IPS-15b (cell line): ENCODE measurements around the gene CEP78.

ENCODE experiments used
- H3K27me3 ChIP-seq: one replicate; pipeline ENCODE4 v1.6.1; 2013; ENCODE audit warnings: low read length; ENCODE audit not compliant: control insufficient read depth, insufficient read depth
- H3K36me3 ChIP-seq: one replicate; pipeline ENCODE4 v1.6.1; 2013; ENCODE audit warnings: low read length; ENCODE audit not compliant: control insufficient read depth, insufficient read depth
- H3K4me1 ChIP-seq: one replicate; pipeline ENCODE4 v1.6.1; 2013; ENCODE audit warnings: mild to moderate bottlenecking, low read length; ENCODE audit not compliant: control insufficient read depth, insufficient read depth
- H3K4me3 ChIP-seq: one replicate; pipeline ENCODE4 v1.5.1; 2013; ENCODE audit warnings: low read depth, low read length
- H3K9ac ChIP-seq: one replicate; pipeline ENCODE4 v1.6.1; 2013; ENCODE audit warnings: low read depth, mild to moderate bottlenecking, low read length
- H3K9me3 ChIP-seq: one replicate; pipeline ENCODE4 v1.6.1; 2013; ENCODE audit warnings: mild to moderate bottlenecking, low read length; ENCODE audit not compliant: control insufficient read depth, insufficient read depth

Gene CEP78

GRCh38 chr9:78300209-78300608, 64.3 kb downstream of the CEP78 start:
- no peak overlapping the region for H3K9ac ChIP-seq
- peaks cover 22% of the 10 kb centered on the region for H3K36me3 ChIP-seq
- no peak overlapping the region for H3K4me3 ChIP-seq
- no peaks in the 10 kb centered on the region for H3K9me3 ChIP-seq
- peaks cover 4% of the 10 kb centered on the region for H3K27me3 ChIP-seq
- peaks cover 7% of the 10 kb centered on the region for H3K4me1 ChIP-seq

DNA sequence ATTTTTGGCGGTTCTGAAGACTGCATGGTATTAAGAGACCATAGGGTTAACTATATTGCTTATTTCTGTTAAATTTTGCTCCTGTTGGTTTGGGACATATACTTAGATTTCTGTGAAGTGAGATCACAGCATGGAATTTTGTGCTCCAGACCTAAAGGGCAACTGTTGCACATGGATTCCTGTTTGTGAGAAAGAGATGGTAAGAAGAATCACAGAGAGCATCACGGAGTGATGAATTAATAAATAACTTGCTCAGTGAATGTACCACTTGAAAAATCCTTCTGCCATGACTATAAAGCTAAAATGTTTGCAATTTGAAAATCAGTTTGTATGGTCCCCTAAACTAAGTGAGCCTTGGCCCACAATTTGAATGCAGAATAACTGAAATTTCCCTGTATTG, 65.6 kb downstream of the CEP78 start:
- Histone ChIP-seq H3K36me3 (peaks cover 34% of the 10 kb centered on the region), H3K27me3 (no peaks in the 10 kb centered on the region), H3K4me1 (no peaks in the 10 kb centered on the region), H3K4me3 (no peak overlapping the region), H3K9ac (no peak overlapping the region), H3K9me3 (no peaks in the 10 kb centered on the region)

DNA sequence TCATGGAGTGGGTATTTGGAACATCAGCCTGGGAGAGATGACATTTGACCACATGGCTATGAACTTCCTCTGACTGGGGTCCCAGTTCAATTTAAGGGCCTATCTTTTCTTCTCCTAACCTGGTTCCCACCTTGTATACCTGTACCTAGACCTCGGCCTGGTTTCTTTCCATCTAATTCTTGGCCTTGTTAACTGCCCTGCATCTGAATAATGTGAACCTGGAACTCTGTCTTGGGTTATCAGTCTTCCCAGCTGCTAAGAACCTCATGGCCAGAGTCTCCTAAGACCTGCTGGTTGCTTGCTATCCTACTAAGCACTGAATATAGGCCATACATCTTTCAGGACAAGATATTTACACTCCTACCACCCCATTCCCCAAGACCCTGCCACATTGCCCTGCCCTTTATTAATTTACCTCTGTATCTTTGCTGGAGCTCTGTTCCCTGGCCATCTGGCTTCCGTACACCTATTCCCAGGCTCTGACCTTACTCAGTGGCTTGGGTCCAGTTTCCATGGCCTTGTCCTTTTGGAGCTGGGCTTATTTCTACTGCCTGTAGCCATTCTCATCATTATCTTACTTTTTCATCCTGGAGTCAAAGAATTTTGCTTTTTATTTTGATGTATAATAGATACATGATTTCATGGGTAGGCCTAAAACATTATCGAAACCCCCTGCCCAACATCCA, 67.6 kb downstream of the CEP78 start:
- no peaks in the 10 kb centered on the region for H3K4me1 ChIP-seq
- H3K9me3 ChIP-seq: no peaks in the 10 kb centered on the region
- peaks cover 53% of the 10 kb centered on the region for H3K36me3 ChIP-seq
- no peak overlapping the region for H3K9ac ChIP-seq
- no peak overlapping the region for H3K4me3 ChIP-seq
- H3K27me3 ChIP-seq: no peaks in the 10 kb centered on the region

GRCh38 chr9:78304357-78304756, 68.5 kb downstream of the CEP78 start:
- Histone ChIP-seq H3K9me3 (no peaks in the 10 kb centered on the region), H3K9ac (no peak overlapping the region), H3K36me3 (peaks cover 59% of the 10 kb centered on the region), H3K4me1 (no peaks in the 10 kb centered on the region), H3K27me3 (no peaks in the 10 kb centered on the region), H3K4me3 (no peak overlapping the region)

DNA sequence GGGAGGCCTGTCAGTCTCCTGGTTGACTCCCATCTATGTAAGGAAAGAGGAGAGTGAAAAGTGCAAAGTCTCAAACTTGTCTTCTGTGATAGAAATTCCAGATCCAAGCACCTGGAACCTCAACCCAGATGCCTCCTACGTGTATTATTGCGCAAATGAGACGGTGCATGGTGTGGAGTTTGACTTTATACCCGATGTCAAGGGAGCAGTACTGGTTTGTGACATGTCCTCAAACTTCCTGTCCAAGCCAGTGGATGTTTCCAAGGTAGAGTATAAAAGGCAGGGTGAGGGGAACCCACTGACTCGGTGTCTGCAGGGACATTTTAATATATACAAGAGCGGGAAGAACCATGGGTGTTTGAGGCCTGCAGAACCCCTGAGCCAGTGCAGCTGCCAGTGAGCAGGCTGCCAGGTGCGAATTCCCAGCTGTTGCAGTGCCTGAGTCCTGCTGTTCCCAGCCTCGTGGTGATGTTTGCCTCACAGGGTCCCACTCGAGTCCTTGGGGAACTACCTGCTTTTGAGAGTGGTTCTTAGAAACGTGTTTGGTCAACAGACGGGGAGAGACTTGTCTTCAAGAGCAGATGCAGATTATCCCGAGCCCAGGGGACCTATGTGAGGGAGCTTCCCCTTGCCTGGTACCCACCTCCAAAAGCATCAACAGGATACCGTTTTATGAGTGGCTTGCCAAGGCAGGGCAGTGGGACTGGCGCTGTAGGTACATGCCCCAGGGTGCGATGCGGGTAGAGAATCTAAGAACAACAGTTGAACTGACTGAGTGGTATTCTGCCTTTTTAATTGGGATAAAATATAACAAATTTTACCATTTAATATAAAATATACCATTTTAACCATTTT, 70.6 kb downstream of the CEP78 start:
- no peak overlapping the region for H3K9ac ChIP-seq
- H3K36me3 ChIP-seq: peaks cover 69% of the 10 kb centered on the region
- H3K4me3 ChIP-seq: no peak overlapping the region
- no peaks in the 10 kb centered on the region for H3K27me3 ChIP-seq
- H3K9me3 ChIP-seq: no peaks in the 10 kb centered on the region
- H3K4me1 ChIP-seq: no peaks in the 10 kb centered on the region

DNA sequence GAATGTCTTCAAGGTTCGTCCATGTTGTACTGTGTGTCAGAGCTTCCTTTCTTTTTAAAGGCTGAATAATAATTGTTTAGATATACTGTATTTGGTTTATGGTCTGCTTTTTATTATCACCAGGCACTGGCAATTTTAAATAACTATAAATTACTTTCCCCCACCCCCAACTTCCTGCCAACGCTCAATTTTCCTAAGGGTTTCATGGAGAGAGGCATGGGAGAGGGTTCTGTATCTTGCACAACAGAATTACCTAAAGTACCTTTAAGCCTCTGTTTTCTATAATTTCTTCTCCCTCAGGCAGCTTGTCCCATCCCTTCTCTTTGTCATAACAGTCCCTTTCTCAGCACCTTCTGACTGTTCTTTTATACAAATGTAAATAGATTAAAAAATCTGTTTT, 71.5 kb downstream of the CEP78 start:
- Histone ChIP-seq H3K4me1 (no peaks in the 10 kb centered on the region), H3K27me3 (no peaks in the 10 kb centered on the region), H3K4me3 (no peak overlapping the region), H3K9me3 (no peaks in the 10 kb centered on the region), H3K36me3 (peaks cover 72% of the 10 kb centered on the region), H3K9ac (no peak overlapping the region)

GRCh38 chr9:78309066-78309465, 73.2 kb downstream of the CEP78 start:
- Histone ChIP-seq H3K36me3 (peaks cover 64% of the 10 kb centered on the region), H3K4me3 (no peak overlapping the region), H3K9ac (no peak overlapping the region), H3K27me3 (no peaks in the 10 kb centered on the region), H3K4me1 (no peaks in the 10 kb centered on the region), H3K9me3 (no peaks in the 10 kb centered on the region)

DNA sequence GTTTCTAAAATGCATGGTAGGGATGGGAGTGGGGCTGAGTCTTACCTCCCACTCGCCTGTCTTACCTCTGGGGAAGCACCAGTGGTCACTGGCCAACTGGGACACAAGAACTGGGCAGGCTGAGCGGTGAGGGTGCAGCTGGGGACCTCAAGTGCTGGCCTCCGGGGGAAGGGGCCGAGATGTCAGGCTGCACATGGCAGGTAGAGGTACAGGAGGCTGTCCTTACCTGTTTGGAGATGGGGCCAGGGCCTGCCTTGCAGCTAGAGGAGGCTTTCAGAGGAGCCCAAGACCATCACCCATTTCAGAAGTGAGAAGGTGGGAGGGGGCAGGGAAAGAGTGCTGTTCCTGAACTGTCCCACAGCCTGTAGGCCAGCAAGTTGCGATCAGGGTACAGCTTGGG, 75.2 kb downstream of the CEP78 start:
- H3K9ac ChIP-seq: no peak overlapping the region
- no peaks in the 10 kb centered on the region for H3K9me3 ChIP-seq
- no peak overlapping the region for H3K4me3 ChIP-seq
- peaks cover 54% of the 10 kb centered on the region for H3K36me3 ChIP-seq
- H3K4me1 ChIP-seq: no peaks in the 10 kb centered on the region
- no peaks in the 10 kb centered on the region for H3K27me3 ChIP-seq

GRCh38 chr9:78311886-78312524, 76.1 kb downstream of the CEP78 start:
- H3K27me3 ChIP-seq: no peaks in the 10 kb centered on the region
- no peak overlapping the region for H3K9ac ChIP-seq
- H3K36me3 ChIP-seq: peaks cover 55% of the 10 kb centered on the region
- no peaks in the 10 kb centered on the region for H3K4me1 ChIP-seq
- H3K4me3 ChIP-seq: no peak overlapping the region
- H3K9me3 ChIP-seq: no peaks in the 10 kb centered on the region

DNA sequence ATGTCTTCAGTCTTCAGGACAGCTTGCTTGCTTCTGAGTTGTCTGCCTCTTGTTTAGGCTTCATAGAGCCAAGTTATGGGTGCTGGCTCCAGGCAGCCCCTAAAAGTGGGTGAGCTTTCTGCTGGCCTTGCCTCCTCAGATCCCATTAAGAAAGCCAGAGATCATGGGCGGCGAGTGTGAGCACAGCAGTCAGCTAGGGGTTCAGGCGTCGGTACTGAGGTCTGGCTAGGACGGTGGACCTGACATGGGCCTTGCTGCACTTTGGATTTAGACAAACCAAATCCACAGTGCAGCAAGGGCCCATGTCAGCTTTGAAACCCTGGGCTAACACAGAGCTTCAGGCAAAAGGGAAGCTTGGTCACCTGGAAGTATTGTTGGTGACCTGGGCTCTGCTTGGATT, 78.7 kb downstream of the CEP78 start:
- Histone ChIP-seq H3K36me3 (peaks cover 52% of the 10 kb centered on the region), H3K4me3 (no peak overlapping the region), H3K4me1 (no peaks in the 10 kb centered on the region), H3K9me3 (no peaks in the 10 kb centered on the region), H3K9ac (no peak overlapping the region), H3K27me3 (no peaks in the 10 kb centered on the region)

- Histone ChIP-seq H3K4me1 (no peaks in the 10 kb centered on the region), H3K36me3 (peaks cover 57% of the 10 kb centered on the region), H3K4me3 (no peak overlapping the region), H3K9me3 (no peaks in the 10 kb centered on the region), H3K9ac (no peak overlapping the region), H3K27me3 (no peaks in the 10 kb centered on the region)
Observed at GRCh38 chr9:78314953-78315870, 79.3 kb downstream of the CEP78 start.
